ENCODE results near the gene GNAQ.

Gene GNAQ

GRCh38 chr9:77876091-77876490 lies 155.5 kb downstream of the GNAQ start:
- DNase-seq (ENCODE audit: extremely low read depth, low read depth) = no peak

GRCh38 chr9:77872863-77873262 lies 158.7 kb downstream of the GNAQ start:
- H3K4me3 ChIP-seq (replicated peaks; ENCODE audit: low read depth, low read length) = no peak overlapping the region
- DNase-seq (ENCODE audit: extremely low read depth, low read depth) = no peak
- no peak for TF ChIP-seq CTCF (IDR thresholded peaks at IDR 0.05; ENCODE audit: low read depth, low read length, missing control alignments)

More at GRCh38 chr9:77876091-77876490, 155.5 kb downstream of the GNAQ start:
- no peak for TF ChIP-seq CTCF (IDR thresholded peaks at IDR 0.05; ENCODE audit: low read depth, low read length, missing control alignments)
- no peak overlapping the region for H3K4me3 ChIP-seq (replicated peaks; ENCODE audit: low read depth, low read length)

GRCh38 chr9:77872177-77872576 lies 159.4 kb downstream of the GNAQ start:
- TF ChIP-seq CTCF (IDR thresholded peaks at IDR 0.05; ENCODE audit: low read depth, low read length, missing control alignments) = no peak
- no peak for DNase-seq (ENCODE audit: extremely low read depth, low read depth)
- H3K4me3 ChIP-seq (replicated peaks; ENCODE audit: low read depth, low read length) = no peak overlapping the region

GRCh38 chr9:77871483-77871882 lies 160.1 kb downstream of the GNAQ start:
- no peak for TF ChIP-seq CTCF (IDR thresholded peaks at IDR 0.05; ENCODE audit: low read depth, low read length, missing control alignments)
- H3K4me3 ChIP-seq (replicated peaks; ENCODE audit: low read depth, low read length) = no peak overlapping the region
- DNase-seq (ENCODE audit: extremely low read depth, low read depth) = no peak

GRCh38 chr9:77866878-77867277 lies 164.7 kb downstream of the GNAQ start:
- DNase-seq (ENCODE audit: extremely low read depth, low read depth) = no peak
- TF ChIP-seq CTCF (IDR thresholded peaks at IDR 0.05; ENCODE audit: low read depth, low read length, missing control alignments) = no peak
- no peak overlapping the region for H3K4me3 ChIP-seq (replicated peaks; ENCODE audit: low read depth, low read length)

- no peak for TF ChIP-seq CTCF (IDR thresholded peaks at IDR 0.05; ENCODE audit: low read depth, low read length, missing control alignments)
- H3K4me3 ChIP-seq (replicated peaks; ENCODE audit: low read depth, low read length) = no peak overlapping the region
- DNase-seq (ENCODE audit: extremely low read depth, low read depth) = no peak
Observed at GRCh38 chr9:77865385-77866047, 166.1 kb downstream of the GNAQ start.
